HEK293T (cell line): ENCODE measurements around the gene HSD3B2.

ENCODE experiments used
- BHLHE40 ChIP-seq: fragments of 450-650 bp; IDR thresholded peaks from 2 replicates; pipeline ENCODE4 v1.6.1; 2016; ENCODE audit warnings: mild to moderate bottlenecking, moderate library complexity, borderline replicate concordance
- L3MBTL2 ChIP-seq: fragments of 450-650 bp; conservative IDR thresholded peaks from 2 replicates; pipeline ENCODE4 v1.6.1; 2016; ENCODE audit warnings: mild to moderate bottlenecking
- TARDBP ChIP-seq: fragments of 450-650 bp; IDR thresholded peaks from 2 replicates; pipeline ENCODE4 v1.6.1; 2016

DNA sequence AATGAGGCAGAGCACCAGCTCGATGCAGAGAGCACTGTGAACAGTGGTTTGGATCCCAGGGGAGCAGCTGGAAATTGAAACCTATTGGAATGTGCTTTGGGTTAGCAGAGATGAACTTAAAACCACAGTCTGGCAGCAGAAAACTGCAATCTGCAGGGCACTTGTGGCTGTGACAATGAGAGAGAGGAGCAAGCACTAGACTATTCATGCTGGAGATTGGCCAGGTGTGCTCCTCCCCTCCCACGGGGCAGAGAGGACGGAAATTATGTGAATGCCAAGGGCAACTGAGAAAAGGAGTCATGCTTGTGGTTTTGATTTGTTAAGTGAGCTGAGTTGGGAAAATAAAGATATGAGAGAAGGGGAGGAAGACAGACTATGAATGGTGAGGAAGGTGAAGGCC lies 38.1 kb downstream of the HSD3B2 start:
- TF ChIP-seq BHLHE40 (no peak), L3MBTL2 (no peak), TARDBP (no peak)
